ENCODE results near the gene OVAAL. TPM values are rescaled to one million over a fixed set of nuclear protein-coding genes. Genes with fewer than 3 reads are reported as not detected.

The OVAAL gene
- total and polyA plus RNA-seq, 10 of the 15 experiments (the other 5 are each of a cell fraction or from before 2014, with no cell fraction given): 0.04 to 0.33 (median 0.06) TPM; not detected in 7

DNA sequence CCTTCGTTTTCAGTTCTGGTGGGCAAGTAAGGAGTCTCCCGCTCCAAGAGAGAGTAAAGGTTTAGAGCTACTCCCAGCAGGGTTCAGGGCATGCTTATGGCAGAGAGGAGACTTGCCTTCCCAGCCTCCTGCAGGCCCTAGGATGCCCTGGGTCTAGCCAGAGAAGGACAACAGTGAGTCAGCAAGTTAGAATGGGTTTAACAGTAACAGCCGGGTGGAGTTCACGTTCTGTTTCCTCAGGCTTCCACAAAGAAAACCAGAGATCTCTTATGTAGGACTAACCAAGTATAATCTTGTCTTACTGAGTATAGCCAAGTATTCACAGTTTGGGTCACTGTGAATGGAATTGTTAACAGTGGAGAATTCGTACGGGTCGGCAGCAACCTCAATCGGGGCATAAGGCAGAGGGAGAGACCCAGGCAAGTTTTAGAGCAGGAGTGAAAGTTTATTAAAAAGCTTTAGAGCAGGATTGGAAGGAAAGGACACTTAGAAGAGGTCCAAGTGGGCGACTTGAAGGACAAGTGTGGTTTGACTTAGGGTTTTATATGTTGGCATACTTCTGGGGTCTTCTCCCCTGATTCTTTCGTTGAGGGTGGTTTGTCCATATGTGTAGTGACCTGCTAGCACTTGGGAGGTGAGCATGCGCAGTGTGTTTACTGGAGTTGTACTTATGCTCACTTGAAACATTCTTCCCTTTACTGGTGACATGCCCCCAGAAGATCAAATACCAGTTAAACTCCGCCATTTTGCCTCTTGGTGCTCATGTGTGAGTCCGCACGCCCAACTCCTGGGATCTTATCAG lies 4.5 kb downstream of the OVAAL start:
- H3K27me3 ChIP-seq (replicated peaks in 1 of 2; ENCODE audit: control insufficient read depth in 2 of 2, insufficient read depth in 2 of 2, low read length in 1 of 2): 0 out of 4 replicates have a peak, but pooled peaks cover 0 to 3% of the 10 kb centered on the region in 2 experiments
- ChIA-PET SMC1A (ENCODE audit: uncharacterized antibody, unreplicated experiment) (no interaction called here), CTCF (no interaction called here), RAD21 (ENCODE audit: unreplicated experiment) (no interaction called here), POLR2A (no interaction called here)
- TF ChIP-seq NFXL1 (IDR thresholded peaks at IDR 0.05; ENCODE audit: borderline replicate concordance): no peak
- TF ChIP-seq NR2C1 (IDR thresholded peaks at IDR 0.05): no peak
- no peak for TF ChIP-seq MTA2 (IDR thresholded peaks at IDR 0.05; ENCODE audit: low read depth)
- no peak for TF ChIP-seq EED (IDR thresholded peaks at IDR 0.05; ENCODE audit: low read depth)
- TF ChIP-seq LARP7 (IDR thresholded peaks at IDR 0.05): no peak
- TF ChIP-seq YY1 (IDR thresholded peaks at IDR 0.05; ENCODE audit: low read depth, low read length): no peak
- TF ChIP-seq HDAC2 (IDR thresholded peaks at IDR 0.05): no peak
- no peak for FAIRE-seq
- H3K4me3 ChIP-seq: no peak overlapping the region
- whole genome bisulfite sequencing (ENCODE audit: insufficient coverage, insufficient replicate concordance, low lambda C conversion rate, missing lambda C conversion rate): 63% methylated on average over 14 of the region's 14 CpGs
- no peaks in the 10 kb centered on the region for H4K20me1 ChIP-seq (ENCODE audit: control insufficient read depth, insufficient read depth)
- no peak overlapping the region for H3K27ac ChIP-seq (ENCODE audit: control insufficient read depth, insufficient read depth)
- no peaks in the 10 kb centered on the region for H3K36me3 ChIP-seq (ENCODE audit: control insufficient read depth in 2 of 2, insufficient read depth in 2 of 2, low read length in 1 of 2)
- no TSS peak for BruUV-seq (replicated peaks)
- no peaks in the 10 kb centered on the region for H3K79me2 ChIP-seq (ENCODE audit: control insufficient read depth, insufficient read depth, low read length)
- H3K4me2 ChIP-seq (ENCODE audit: control insufficient read depth, insufficient read depth): no peak overlapping the region
- ATAC-seq: no peak
- intact Hi-C loops (cut with micrococcal nuclease; ENCODE audit: unreplicated experiment) (no loop called here), in situ Hi-C loops (cut with MboI) (no loop called here)
- H3K9ac ChIP-seq (ENCODE audit: control insufficient read depth, insufficient read depth, low read length): no peak overlapping the region
- no peak for DNase-seq (ENCODE audit: low read depth, low spot score)
- no peak overlapping the region for H2AFZ ChIP-seq (ENCODE audit: control insufficient read depth, low read depth, low read length)
- H3K9me3 ChIP-seq (replicated peaks; ENCODE audit: control insufficient read depth, insufficient read depth, low read length): no peaks in the 10 kb centered on the region
- no peaks in the 10 kb centered on the region for H3K4me1 ChIP-seq (ENCODE audit: control insufficient read depth, insufficient read depth, low read length)
